Endothelial cell of umbilical vein (primary cell): ENCODE data around the gene IL1RL1. TPM values are rescaled to one million over a fixed set of nuclear protein-coding genes. Genes with fewer than 3 reads are reported as not detected.

Source experiments
- BruUV-seq: library from RNA; stranded (reverse); fragments of 400-500 nt; replicated peaks from 2 replicates; lab custom pipeline; 2021; lab: Mats Ljungman, UMichigan
- CTCF ChIA-PET: fragments of 300-600, 350-600 bp; sonication (Branson Sonifier 250); formaldehyde crosslinking; loops from one replicate; lab custom pipeline; 2021; ENCODE audit warnings: antibody characterized with exemption, inconsistent platforms; lab: Charles Lee
- POLR2A ChIA-PET: fragments of 300-600, 350-600 bp; sonication (Branson Sonifier 250); formaldehyde crosslinking; loops from one replicate; lab custom pipeline; 2021; ENCODE audit warnings: antibody characterized with exemption, inconsistent platforms; lab: Charles Lee
- DNase-seq: peaks from one replicate; pipeline ENCODE4 v3.0.0-alpha.2; 2011; ENCODE audit warnings: low read depth, low spot score
- FAIRE-seq: peaks from 2 replicates; lab custom pipeline; 2011; peaks lifted over from hg19 to GRCh38; lab: Jason Lieb, UNC
- H2AFZ ChIP-seq: 2 replicates; pipeline ENCODE4 v1.6.0; 2012; ENCODE audit warnings: low read depth, low read length, control low read depth, inconsistent platforms
- H3K27ac ChIP-seq: 2 replicates; pipeline ENCODE4 v1.5.1; 2011; ENCODE audit warnings: low read depth, mild to moderate bottlenecking, control low read depth, low read length, moderate library complexity; ENCODE audit not compliant: insufficient read depth
- H3K27me3 ChIP-seq, 2 experiments: 2 replicates each; pipeline versions ENCODE4 v1.6.0 to v1.6.1; 2011; ENCODE audit warnings: low read length in 2 of 2, mixed read lengths in 1 of 2; ENCODE audit not compliant: control insufficient read depth in 2 of 2, insufficient read depth in 2 of 2
- H3K36me3 ChIP-seq, 2 experiments: 2 replicates in 1 of 2; 3 replicates in 1 of 2; pipeline ENCODE4 v1.5.1; 2011; ENCODE audit warnings: low read length in 2 of 2, mild to moderate bottlenecking in 1 of 2, moderate library complexity in 1 of 2; ENCODE audit not compliant: control insufficient read depth in 2 of 2, insufficient read depth in 2 of 2; ENCODE audit errors: extremely low read depth in 1 of 2
- H3K4me1 ChIP-seq: 3 replicates; pipeline ENCODE4 v1.5.1; 2011; ENCODE audit warnings: mild to moderate bottlenecking, low read length; ENCODE audit not compliant: control insufficient read depth, insufficient read depth; ENCODE audit errors: extremely low read depth
- H3K4me2 ChIP-seq: 2 replicates; pipeline ENCODE4 v1.6.1; 2011; ENCODE audit warnings: low read length, control low read depth, mixed read lengths; ENCODE audit not compliant: insufficient read depth
- H3K4me3 ChIP-seq, 3 experiments: fragments of 200-600 bp in 1 of 3; sonication (generic), shearing (Covaris generic) in 1 of 3; replicated peaks in 1 of 3; 2 replicates each; pipeline ENCODE4 v1.5.1; 2011 to 2016; ENCODE audit warnings: control low read depth in 3 of 3, low read length in 3 of 3, mild to moderate bottlenecking in 2 of 3, inconsistent platforms in 1 of 3, low read depth in 1 of 3, moderate library complexity in 1 of 3; ENCODE audit not compliant: insufficient read depth in 1 of 3
- H3K79me2 ChIP-seq: 2 replicates; pipeline ENCODE4 v1.6.0; 2012; ENCODE audit warnings: low read length, inconsistent platforms; ENCODE audit not compliant: control insufficient read depth, insufficient read depth
- H3K9ac ChIP-seq: replicated peaks from 2 replicates; pipeline ENCODE3; 2011; ENCODE audit warnings: low read length, control low read depth; ENCODE audit not compliant: insufficient read depth; ENCODE audit errors: extremely low read depth
- H3K9me1 ChIP-seq: replicated peaks from 3 replicates; pipeline ENCODE4 v1.6.0; 2011; ENCODE audit warnings: mild to moderate bottlenecking, low read length; ENCODE audit not compliant: control insufficient read depth, insufficient read depth; ENCODE audit errors: extremely low read depth
- H3K9me3 ChIP-seq: replicated peaks from 2 replicates; pipeline ENCODE4 v1.5.1; 2012; ENCODE audit warnings: low read length, inconsistent platforms; ENCODE audit not compliant: control insufficient read depth, insufficient read depth
- H4K20me1 ChIP-seq: replicated peaks from 2 replicates; pipeline ENCODE3; 2011; ENCODE audit warnings: mild to moderate bottlenecking, low read length; ENCODE audit not compliant: control insufficient read depth, insufficient read depth; ENCODE audit errors: extremely low read depth
- CTCF ChIP-seq, 2 donors: IDR thresholded peaks; 1 replicate in 1 of 2; 2 replicates in 1 of 2; pipeline ENCODE4 v1.5.1; 2011; ENCODE audit warnings: low read length in 2 of 2, mild to moderate bottlenecking in 2 of 2, moderate library complexity in 2 of 2, control low read depth in 1 of 2, inconsistent platforms in 1 of 2, low read depth in 1 of 2; ENCODE audit not compliant: insufficient read depth in 1 of 2; ENCODE audit errors: extremely low read depth in 1 of 2
- EZH2 ChIP-seq: IDR thresholded peaks from 2 replicates; pipeline ENCODE4 v1.6.1; 2012; ENCODE audit warnings: borderline replicate concordance, low read depth, mild to moderate bottlenecking, moderate library complexity, low read length, inconsistent platforms; ENCODE audit not compliant: severe bottlenecking
- FOS ChIP-seq: IDR thresholded peaks from 2 replicates; pipeline ENCODE4 v1.6.1; 2011; ENCODE audit warnings: mild to moderate bottlenecking, low read length, moderate library complexity, borderline replicate concordance; ENCODE audit not compliant: insufficient read depth
- GATA2 ChIP-seq: IDR thresholded peaks from 2 replicates; pipeline ENCODE4 v1.7.0; 2011; ENCODE audit warnings: low read depth, mild to moderate bottlenecking, moderate library complexity, mixed read lengths, low read length; ENCODE audit not compliant: insufficient read length, insufficient read depth
- JUN ChIP-seq: IDR thresholded peaks from 2 replicates; pipeline ENCODE4 v1.6.1; 2011; ENCODE audit warnings: borderline replicate concordance, low read depth; ENCODE audit not compliant: insufficient read length, insufficient read depth
- MAX ChIP-seq: IDR thresholded peaks from 2 replicates; pipeline ENCODE4 v1.6.1; 2011; ENCODE audit not compliant: insufficient read depth, insufficient read length
- MYC ChIP-seq: IDR thresholded peaks from one replicate; pipeline ENCODE4 v1.6.1; 2011; ENCODE audit warnings: mild to moderate bottlenecking, low read depth, low read length
- POLR2A ChIP-seq: IDR thresholded peaks from 2 replicates; pipeline ENCODE4 v1.6.1; 2012; ENCODE audit warnings: low read depth, mild to moderate bottlenecking, control low read depth, low read length
- POLR2AphosphoS5 ChIP-seq: IDR thresholded peaks from 2 replicates; pipeline ENCODE4 v1.6.1; 2012; ENCODE audit warnings: low read depth, mild to moderate bottlenecking, control low read depth, low read length, moderate library complexity; ENCODE audit not compliant: insufficient read depth
- dilution Hi-C: fragments of 300-500 bp; cut with MboI; formaldehyde crosslinking; loops from one replicate; pipeline ENCODE4 v1.15.0; 2019; ENCODE audit warnings: low sequenced_read_pairs; ENCODE audit not compliant: extremely low pct_ligation_motif_present
- intact Hi-C: fragments of 100-400 bp; cut with micrococcal nuclease; formaldehyde crosslinking; loops from one replicate; pipeline ENCODE4 v1.10.0; 2022
- polyA plus RNA-seq, 4 experiments: library from polyadenylated mRNA; depleted of rRNA in 3 of 4; stranded (reverse) in 3 of 4; unstranded in 1 of 4; fragments of >200 nt; gene quantifications; 2 replicates each; pipeline versions ENCODE4 v1.2.1 to v1.2.3, GENCODE V29; 2011 to 2012; ENCODE audit warnings: missing spikeins in 1 of 4
- total RNA-seq: library from RNA; stranded (reverse); gene quantifications from 2 replicates; pipeline ENCODE4 v1.2.3, GENCODE V29; 2021

IL1RL1 gene
- total and polyA plus RNA-seq, 2 donors (not counting 3 experiments of a cell fraction or from before 2014, with no cell fraction given): 32.2 to 44.0 TPM

- H3K79me2 ChIP-seq: no peaks in the 10 kb centered on the region
- peaks cover 13% of the 10 kb centered on the region for H3K4me1 ChIP-seq
- intact Hi-C loops: loop anchor here (1.0 kb wide), 5 partner anchors 19 to 335 kb away; no protein-coding TSS in a partner anchor
- peak; percentile 68 for FAIRE-seq
- H3K4me2 ChIP-seq: peak within 1 kb of the TSS; percentile 96
- no peaks in the 10 kb centered on the region for H4K20me1 ChIP-seq
- TF ChIP-seq POLR2A (no peak), GATA2 (no peak), MAX (no peak), JUN (no peak), FOS (no peak), CTCF (IDR thresholded peaks at IDR 0.05; ENCODE audit: extremely low read depth in 1 of 2, insufficient read depth in 1 of 2, low read depth in 1 of 2, low read length in 2 of 2) (peak; percentile 72 to 84), POLR2AphosphoS5 (peak; percentile 63), EZH2 (no peak), MYC (no peak)
- H3K4me3 ChIP-seq: peak within 1 kb of the TSS; percentile 70 to 88 (median 79)
- H3K9me3 ChIP-seq: no peaks in the 10 kb centered on the region
- DNase-seq: peak; percentile 71
- H3K9ac ChIP-seq: peak within 1 kb of the TSS; percentile 73
- H2AFZ ChIP-seq: peak within 1 kb of the TSS; percentile 92
- no peaks in the 10 kb centered on the region for H3K36me3 ChIP-seq
- BruUV-seq: no TSS peak
- CTCF ChIA-PET: interaction anchor here (0.8 to 4.0 kb wide), 29 partner anchors 14 to 350 kb away, joined by 3 to 28 read pairs (median 4); partner anchors contain the start of genes IL1R1 and IL1RL1
- H3K9me1 ChIP-seq: no peaks in the 10 kb centered on the region
- H3K27ac ChIP-seq: peak within 1 kb of the TSS; percentile 63
- H3K27me3 ChIP-seq: no peaks in the 10 kb centered on the region
- dilution Hi-C loops: no loop called here
- POLR2A ChIA-PET: interaction anchor here (0.7 kb wide), 1 partner anchor 20 kb away, joined by 5 read pairs; no protein-coding TSS in a partner anchor
These were observed 44.4 kb downstream of the IL1RL1 start, which contains the start of gene IL18R1 for GRCh38 chr2:102355526-102356380. Gene IL18R1 (plus strand): TSS chr2:102355796. CDS start chr2:102362661, 6,865 bp downstream.
